H54 (cell line): ENCODE data around the gene CHTF18.
"Not testable (repeated sequence)": the region's sequence is repeated elsewhere in the genome, so short reads cannot be mapped to it uniquely, and the experiment has no call there.

Experiments
- DNase-seq: peaks from one replicate; pipeline ENCODE4 v3.0.0; 2011; ENCODE audit warnings: low spot score, mixed read lengths; ENCODE audit not compliant: insufficient read length
- FAIRE-seq: peaks from 3 replicates; lab custom pipeline; 2011; peaks lifted over from hg19 to GRCh38; lab: Jason Lieb, UNC
- POLR2A ChIP-seq: IDR thresholded peaks from 2 replicates; pipeline ENCODE4 v1.6.1; 2011; ENCODE audit warnings: low read depth, mild to moderate bottlenecking, low read length

Gene CHTF18

GRCh38 chr16:808085-808386 is 19.6 kb downstream of the CHTF18 start:
- no peak for TF ChIP-seq POLR2A
- no peak for DNase-seq
- no peak for FAIRE-seq

- FAIRE-seq (no peak), DNase-seq (no peak)
- TF ChIP-seq POLR2A = no peak
Observed at GRCh38 chr16:813204-813915, 24.9 kb downstream of the CHTF18 start.

- DNase-seq (no peak), FAIRE-seq (no peak)
- TF ChIP-seq POLR2A = no peak
Observed at GRCh38 chr16:813916-814412, 25.5 kb downstream of the CHTF18 start.

DNA sequence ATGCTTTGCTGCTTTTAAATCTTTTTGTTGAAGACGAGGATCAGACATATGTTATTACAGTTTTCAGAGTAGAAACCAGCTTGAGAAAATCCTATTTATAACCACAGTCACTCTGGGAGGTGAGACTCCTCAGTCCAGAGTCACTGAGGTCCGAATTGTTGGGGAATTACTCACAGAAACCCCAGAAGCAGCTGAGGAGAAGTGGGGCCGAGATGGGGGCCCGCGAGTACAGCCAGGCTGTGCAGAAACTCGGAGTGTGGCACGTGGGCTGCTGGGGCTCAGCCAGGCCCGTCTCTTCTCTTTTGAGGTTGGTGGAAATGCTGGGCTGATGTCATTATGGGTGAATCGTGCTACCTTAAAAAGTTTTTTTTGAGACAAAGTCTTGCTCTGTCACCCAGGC is 26.6 kb downstream of the CHTF18 start:
- TF ChIP-seq POLR2A = no peak
- DNase-seq (peak; percentile 92), FAIRE-seq (no peak)

GRCh38 chr16:815861-816260 is 27.4 kb downstream of the CHTF18 start:
- DNase-seq = no peak
- TF ChIP-seq POLR2A = no peak
- no peak for FAIRE-seq

DNA sequence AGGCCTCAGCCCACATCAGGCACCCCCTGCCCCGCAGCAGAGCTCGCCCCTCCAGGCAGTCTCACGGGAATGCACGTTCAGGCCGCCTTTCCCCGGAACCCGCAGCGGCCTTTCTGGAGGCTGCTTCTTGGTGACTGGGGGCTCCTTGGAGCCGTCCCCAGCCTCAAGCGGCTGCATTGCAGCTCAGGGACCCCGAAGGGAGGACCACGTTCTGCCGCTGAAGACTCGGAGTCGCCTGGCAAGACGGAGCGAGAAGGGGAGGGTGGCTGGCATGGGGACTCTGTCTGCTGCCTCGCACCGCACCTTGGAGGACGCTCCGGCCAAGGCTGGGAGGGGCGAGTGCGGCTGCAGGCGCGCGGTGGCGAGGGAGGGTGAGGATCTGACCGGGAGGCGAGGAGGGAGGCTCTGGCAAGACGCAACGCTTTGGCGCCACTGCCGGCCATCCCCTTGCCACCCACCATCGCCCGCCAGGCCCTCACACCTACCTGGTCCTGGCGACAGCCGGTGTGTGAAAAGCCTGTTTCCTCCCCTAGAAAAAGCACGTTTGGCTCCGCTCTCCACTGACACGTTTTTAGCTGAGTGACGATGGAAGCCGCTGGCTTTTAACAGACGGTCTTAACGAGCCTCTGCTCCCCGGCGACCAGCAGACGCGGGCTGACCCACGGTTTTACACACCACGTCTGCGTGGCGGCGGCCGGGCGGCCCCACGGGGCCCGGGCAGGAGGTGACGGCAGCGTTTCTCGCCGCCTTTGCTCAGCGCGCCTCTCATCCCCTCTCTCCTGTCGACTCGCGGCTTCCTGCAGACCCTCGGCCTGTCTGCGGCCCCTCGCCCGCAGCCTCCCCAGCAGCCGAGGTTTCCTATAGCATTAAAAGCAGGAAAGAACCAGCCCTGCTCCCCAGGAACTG is 28.8 kb downstream of the CHTF18 start:
- FAIRE-seq (no peak), DNase-seq (no peak)

DNA sequence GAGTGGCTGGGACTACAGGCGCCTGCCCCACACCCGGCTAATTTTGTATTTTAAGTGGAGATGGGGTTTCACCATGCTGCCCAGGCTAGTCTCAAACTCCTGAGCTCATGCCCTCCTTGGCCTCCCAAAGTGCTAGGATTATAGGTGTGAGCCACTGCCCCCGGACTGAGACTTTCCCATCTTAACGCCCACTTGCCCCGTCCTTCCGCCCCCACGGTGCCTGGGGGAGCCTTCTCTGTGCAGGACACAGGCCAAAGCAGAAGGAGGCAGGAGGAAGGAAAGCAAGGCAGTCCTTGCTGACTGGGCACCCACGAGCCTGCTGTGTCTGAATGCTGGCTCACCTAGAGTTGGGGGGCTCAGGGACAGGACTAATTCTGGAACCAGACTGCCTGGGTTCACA is 29.7 kb downstream of the CHTF18 start:
- DNase-seq (no peak), FAIRE-seq (no peak)
- no peak for TF ChIP-seq POLR2A

More for the DNA sequence above, 28.8 kb downstream of the CHTF18 start:
- no peak for TF ChIP-seq POLR2A

GRCh38 chr16:818592-818991 is 30.2 kb downstream of the CHTF18 start:
- no peak for DNase-seq
- TF ChIP-seq POLR2A = no peak
- FAIRE-seq = peak; percentile 15

GRCh38 chr16:819336-820043 is 31.1 kb downstream of the CHTF18 start:
- no peak for FAIRE-seq
- no peak for TF ChIP-seq POLR2A
- DNase-seq = no peak

- DNase-seq, FAIRE-seq: not testable (repeated sequence)
Observed at GRCh38 chr16:820044-820408, 31.6 kb downstream of the CHTF18 start.

GRCh38 chr16:820748-821147 is 32.3 kb downstream of the CHTF18 start:
- no peak for TF ChIP-seq POLR2A
- DNase-seq (no peak), FAIRE-seq (no peak)

GRCh38 chr16:821751-822150 is 33.3 kb downstream of the CHTF18 start:
- FAIRE-seq (no peak), DNase-seq (no peak)
- TF ChIP-seq POLR2A = no peak

- no peak for TF ChIP-seq POLR2A
- DNase-seq = no peak
- no peak for FAIRE-seq
Observed at GRCh38 chr16:822174-822908, 33.9 kb downstream of the CHTF18 start.

- no peak for TF ChIP-seq POLR2A
- FAIRE-seq (no peak), DNase-seq (no peak)
Observed at GRCh38 chr16:822909-823297, 34.5 kb downstream of the CHTF18 start.
